HG02884 (cell line): ENCODE data around the gene PPM1E.
"Not testable (repeated sequence)": the region's sequence is repeated elsewhere in the genome, so short reads cannot be mapped to it uniquely, and the experiment has no call there.

ENCODE experiments used
- ATAC-seq: cut with Tn5 transposase; IDR thresholded peaks from one replicate; pipeline ENCODE4 v1.9.1; 2021; ENCODE audit warnings: mild to moderate bottlenecking, moderate library complexity; ENCODE audit not compliant: unreplicated experiment

The PPM1E gene

DNA sequence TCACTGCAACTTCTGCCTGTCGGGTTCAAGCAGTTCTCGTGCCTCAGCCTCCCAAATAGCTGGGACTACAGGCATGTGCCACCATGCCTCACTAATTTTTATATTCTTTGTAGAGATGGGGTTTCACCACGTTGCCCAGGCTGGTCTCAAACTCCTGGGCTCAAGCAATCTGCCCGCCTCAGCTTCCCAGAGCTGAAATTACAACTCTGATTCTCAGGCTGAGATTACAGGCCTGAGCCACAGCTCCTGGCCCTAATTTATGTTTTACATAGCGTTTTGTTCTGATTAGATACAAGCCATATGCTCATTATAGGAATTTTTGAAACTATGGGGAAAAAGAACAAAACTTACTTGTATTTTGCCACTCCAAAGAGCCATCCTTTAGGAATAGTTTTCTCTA lies 22.8 kb downstream of the PPM1E start:
- ATAC-seq = not testable (repeated sequence)

DNA sequence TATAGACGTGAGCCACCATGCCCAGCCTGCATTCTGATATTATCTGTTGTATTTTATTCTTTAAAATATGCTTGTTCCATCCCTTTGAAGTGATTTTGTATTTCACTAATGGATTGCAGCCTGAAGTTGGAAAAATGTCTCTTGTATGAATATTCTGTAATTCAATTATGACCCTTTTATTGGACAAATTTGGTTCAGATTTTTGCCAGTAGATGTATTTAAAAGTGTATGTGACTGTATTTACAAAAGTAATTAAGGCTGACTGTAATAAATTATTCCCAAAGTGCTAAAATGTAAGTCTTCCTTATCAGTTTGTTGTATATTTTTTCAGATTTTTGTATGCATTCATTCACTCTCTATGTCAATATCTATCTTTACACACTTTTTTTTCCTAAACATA lies 23.8 kb downstream of the PPM1E start:
- no peak for ATAC-seq

DNA sequence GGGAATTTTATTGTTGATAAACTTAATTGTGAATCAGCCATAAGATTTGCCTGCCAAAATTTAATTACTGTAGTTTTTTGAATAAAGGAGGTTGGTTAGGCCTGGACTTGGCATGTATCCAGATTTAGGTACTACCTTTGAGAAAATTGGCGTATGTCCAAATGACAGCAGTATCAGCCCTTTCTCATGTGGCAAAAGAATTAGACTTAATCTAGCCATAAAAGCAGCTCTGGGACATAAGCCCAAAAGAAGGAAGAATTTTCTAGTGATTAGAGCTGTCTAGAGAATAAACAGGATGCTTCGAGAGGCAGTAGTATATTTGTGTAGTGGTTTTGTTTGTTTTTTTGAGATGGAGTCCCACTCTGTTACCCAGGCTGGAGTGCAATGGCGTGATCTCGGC lies 27.7 kb downstream of the PPM1E start:
- no peak for ATAC-seq

DNA sequence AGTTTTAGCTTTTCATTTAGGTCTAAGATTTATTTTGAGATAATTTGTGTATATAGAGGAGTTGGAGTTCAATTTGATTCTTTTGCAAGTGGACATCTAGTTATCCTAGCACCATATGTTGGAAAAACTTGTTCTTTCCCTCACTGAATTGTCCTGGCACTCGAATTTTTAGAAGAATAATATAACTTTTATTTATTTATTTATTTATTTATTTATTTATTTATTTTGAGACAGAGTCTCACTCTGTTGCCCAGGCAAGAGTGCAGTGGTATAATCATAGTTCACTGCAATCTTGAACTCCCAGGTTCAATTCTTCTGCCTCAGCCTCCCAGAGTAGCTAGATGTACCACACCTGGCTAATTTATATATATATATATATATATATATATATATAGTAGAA lies 29.4 kb downstream of the PPM1E start:
- no peak for ATAC-seq

DNA sequence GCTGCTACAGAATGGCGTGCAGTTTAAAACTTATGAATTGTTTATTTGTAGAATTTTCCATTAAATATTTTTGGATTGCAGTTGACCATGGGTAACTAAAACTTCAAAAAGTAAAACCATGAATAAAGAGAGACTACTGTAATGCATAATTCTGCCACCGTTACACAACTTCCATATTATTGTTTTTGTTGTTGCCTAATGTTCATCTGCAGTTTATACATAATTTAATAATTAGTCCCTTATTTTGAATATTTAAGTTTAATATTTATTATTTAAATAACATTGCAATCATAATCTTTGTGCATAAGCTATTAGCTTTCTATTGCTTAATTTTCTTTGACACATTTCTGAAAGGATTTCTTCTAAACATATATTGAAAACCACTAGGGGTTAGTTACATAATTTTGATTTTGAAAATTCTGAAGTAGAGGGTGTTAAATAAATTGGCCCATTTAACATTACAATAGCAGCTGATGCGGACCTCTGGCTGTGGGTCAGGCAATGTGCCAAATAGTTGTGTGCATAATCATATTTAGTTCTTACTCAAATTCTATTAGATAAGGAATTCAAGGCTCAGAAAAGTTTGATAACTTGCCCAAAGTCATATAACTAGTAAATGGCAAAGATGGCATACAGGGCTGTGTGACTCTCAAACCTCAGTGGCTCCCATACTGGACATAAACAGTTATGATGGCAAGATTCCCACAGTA lies 31.1 kb downstream of the PPM1E start:
- ATAC-seq = no peak

DNA sequence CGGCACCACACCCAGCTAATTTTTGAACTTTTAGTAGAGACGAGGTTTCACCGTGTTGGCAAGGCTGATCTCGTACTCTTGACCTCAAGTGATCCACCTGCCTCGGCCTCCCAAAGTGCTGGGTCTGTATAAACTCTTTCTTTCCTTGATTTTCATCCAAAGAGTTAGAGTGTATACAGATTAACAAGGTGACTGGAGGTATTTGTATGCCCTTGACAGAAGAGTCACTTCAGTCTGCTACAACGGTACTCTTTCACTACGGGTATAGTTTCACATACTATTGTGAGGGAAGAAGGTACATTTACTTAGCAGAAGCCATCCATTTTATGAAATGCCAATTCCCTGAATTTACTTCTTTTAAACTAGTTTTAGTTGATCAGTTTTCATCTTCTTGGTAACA lies 32.5 kb downstream of the PPM1E start:
- no peak for ATAC-seq

DNA sequence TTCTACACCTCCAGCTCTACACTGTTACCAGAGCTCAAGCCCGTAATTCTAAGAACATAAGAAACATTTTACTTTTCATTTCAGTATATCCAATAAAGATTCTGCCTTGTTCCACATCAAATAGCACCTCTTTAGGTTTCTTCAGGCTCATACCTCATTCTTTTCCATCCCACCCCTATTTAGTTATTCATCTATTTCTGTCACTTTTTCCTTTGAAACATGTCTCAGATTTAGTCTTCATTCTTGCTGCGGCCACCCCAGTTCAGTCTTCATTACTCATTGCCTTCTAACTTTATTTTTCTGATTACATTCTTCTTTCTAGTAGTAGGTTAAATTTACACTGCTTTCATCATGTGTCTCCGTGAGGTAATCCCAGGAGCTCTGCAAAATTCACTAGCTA lies 33.5 kb downstream of the PPM1E start:
- no peak for ATAC-seq

DNA sequence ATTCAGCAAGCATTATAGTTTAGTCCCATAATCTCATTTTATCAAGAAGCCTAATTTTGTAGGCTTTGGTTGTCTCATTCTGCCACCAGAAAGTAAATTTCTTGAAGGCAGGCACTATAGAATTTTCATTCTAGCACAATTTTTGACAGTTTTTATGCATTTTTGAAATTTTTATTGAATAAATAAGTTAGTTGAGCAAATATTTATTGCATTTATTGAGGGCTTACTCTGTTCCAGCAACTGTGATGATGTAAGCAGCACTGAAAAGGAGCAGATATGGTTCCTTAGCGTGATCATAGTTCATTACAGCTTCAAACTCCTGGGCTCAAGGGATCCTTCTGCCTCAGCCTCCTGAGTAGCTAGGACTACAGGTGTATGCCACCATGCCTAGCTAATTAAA lies 34.2 kb downstream of the PPM1E start:
- no peak for ATAC-seq

DNA sequence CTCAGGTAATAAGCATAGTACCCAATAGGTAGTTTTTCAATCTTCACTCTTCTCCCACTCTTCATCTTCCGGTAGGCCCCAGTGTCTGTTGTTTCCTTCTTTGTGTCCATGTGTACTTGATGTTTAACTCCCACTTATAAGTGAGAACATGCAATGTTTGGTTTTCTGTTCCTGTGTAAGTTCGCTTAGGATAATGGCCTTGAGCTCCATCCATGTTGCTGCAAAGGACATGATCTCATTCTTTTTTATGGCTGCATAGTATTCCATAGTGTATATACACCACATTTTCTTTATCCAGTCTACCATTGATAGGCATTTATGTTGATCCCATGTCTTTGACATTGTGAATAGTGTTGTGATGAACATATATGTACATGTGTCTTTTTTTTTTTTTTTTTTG lies 38.9 kb downstream of the PPM1E start:
- ATAC-seq = not testable (repeated sequence)

DNA sequence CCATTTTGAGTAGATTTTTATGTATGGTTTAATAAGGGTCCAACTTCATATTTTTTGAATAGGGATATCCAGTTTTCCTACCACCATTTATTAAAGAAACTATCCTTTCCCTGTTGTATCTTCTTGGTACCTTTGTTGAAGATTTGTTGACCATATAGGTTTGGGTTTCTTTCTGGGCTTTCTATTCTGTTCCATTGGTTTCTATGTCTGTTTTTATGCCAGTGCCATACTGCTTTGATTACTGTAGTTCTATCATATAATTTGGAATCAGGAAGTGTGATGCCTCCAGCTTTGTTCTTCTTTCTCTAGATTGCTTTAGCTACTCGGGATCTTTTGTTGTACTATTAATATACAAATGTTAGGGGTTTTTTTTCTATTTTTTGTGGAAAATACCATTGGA lies 46.5 kb downstream of the PPM1E start:
- no peak for ATAC-seq

DNA sequence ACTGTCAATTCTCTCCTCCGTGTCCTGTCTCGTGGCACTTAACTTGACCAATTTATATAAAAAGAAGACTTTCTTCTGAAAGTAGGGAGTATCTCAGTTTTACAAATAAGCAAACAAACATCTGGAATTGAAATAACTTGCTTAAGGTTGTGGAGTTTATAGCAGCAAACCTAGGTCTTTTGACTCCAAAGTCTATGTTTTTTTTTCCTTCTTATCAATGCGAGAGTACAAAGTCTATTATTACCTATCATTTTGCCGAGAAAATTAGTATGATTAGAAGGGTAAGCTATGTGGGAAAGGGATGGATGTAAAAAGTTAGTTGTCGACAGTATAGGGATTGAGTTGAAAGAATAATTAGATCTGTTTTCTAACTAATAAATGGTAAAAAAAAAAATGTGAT lies 50.4 kb downstream of the PPM1E start:
- no peak for ATAC-seq

DNA sequence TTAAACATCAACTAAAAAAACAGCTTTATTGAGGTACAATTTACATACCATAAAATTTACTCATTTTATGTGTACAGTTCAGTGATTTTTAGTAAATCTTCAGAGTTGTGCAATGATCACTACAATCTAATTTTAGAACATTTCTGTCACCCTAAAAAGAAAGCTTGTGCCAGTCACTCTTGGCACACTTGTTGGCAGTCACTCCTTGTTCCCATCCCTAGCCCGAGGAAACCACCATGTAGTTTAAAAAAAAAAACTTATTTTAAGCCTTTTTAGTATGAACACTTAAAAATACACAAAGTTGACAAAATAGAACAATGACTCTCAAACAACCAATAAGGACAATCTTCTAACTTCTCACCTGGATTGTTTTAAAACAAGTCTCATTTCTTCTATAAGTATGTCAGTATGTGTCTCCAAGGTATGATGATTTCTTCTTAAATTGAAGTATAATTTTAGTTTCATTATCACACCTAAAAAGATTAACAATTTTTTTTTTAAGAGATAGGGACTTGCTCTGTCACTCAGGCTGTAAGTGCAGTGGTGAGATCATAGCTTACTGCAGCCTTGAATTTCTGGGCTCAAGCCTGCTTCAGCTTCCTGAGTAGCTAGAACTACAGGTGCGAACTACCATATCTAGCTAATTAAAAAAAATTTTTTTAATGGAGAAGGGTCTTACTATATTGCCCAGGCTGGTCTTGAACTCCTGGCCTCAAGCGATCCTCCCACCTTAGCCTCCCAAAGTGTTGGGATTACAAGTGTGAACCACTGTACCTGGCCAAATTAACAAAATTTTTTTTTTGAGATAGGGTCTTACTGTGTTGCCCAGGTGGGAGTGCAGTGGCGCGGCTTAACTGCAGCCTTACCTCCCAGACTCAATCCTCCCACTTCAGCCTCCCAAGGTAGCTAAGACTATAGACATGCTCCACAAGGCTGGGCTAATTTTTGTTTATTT lies 53.2 kb downstream of the PPM1E start:
- no peak for ATAC-seq

DNA sequence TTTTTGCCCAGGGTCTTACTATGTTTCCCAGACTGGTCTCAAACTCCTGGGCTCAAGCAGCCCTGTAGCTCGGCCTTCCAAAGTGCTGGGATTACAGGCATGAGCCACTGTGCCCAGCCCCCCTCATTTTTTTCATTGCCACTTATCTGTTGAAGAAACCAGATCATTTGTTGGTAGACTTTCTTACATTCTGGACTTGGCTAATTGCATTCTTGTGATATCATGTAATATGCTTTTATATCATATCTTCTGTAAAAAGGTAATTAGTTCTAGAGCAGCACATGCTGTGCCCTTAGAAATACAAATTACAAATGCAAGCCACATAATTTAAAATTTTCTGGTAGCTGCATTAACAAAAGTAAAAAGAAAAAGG lies 53.9 kb downstream of the PPM1E start:
- ATAC-seq = no peak

DNA sequence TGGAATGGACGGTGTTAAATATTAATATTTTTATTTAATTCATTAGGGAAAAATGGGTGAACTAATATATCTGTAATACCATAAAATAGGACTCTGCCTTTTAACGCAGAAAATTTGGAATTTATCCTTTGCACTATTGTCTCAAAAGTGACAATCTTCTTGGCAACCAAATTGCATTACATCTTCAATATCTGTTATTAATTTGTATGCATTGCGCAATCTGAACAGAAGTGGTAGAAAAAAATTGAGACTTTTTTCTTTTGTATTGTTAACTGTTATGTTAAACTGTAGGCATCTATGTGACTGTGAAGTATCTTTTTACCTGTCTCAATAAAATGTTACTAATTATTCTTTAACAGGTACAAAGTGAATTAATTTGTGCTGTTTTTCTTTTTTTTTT lies 55.6 kb downstream of the PPM1E start:
- no peak for ATAC-seq

DNA sequence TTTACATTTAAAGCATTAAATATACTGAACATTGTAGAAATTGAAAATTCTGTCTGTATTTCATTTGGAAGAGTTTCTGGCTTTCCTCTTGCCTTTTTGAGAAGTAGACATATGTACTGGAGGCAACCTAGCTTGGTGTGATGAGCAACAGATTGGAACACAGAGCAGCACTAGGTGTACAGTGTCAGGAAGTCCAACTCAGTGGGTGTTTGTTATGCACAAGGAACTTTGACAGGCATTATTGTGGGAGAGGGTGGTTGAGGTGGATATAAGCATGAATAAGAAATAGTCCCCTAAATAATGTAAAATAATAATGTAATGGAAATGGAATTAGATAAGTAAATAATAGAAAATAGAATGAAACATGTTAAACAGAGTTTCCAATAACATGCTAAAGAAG lies 58.1 kb downstream of the PPM1E start:
- ATAC-seq = no peak

DNA sequence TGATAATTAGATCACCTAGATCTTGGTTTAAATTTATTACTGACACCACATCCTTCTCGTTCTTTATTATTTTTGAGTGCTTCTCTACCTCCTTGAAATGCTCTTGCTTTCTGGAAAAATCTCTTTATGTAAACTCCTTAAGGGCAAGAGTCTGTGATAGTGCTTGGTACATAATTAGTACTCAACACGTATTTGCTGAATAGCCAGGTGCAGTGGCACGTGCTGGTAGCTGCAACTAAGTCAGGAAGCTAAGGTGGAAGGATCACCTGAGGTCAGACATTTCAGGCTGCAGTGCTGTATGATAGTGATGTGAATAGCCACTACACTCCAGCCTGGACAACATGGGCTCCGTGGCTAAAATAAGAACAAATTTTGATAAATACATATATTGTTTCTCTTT lies 63.0 kb downstream of the PPM1E start:
- ATAC-seq = no peak

DNA sequence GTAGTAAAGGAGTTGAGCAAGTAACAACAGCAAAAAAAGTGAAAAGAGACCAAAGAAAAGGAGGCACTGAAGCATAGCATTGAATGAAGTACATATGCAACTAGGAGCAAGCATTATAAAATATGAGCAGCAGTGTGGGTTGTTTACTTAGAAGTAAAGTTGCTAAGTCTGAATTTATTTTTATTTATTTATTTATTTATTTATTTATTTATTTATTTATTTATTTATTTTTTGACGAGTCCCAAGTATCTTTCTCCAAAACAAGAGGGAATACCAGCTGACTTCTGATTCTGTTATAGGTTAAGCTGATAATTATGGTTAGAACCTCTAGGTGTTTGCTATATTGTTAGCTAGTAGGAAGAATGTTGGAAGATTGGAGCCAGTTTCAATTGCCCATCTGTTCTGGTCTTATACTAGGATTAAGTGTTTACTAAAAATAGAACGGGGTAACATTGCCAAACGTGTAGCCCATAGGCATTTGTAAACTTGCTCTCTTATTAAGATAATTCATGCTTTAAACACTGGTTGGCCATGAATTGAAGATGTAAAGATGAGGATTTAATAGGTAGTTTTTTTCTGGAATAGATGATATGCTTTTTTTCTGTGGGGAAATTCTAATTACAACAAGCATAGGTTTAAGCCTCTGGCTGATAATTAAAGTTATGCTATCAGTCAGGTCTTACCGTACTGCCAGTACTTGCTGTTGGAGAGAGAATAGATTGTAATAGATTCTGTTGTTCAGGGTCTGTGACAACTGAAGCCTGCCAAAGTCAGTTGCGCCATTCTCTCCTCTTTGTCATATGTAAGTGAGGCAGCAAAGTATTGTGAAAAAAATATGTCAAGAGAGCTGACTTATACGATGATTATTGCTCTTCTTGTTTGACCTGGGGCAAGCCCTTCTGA lies 66.7 kb downstream of the PPM1E start:
- ATAC-seq = no peak

DNA sequence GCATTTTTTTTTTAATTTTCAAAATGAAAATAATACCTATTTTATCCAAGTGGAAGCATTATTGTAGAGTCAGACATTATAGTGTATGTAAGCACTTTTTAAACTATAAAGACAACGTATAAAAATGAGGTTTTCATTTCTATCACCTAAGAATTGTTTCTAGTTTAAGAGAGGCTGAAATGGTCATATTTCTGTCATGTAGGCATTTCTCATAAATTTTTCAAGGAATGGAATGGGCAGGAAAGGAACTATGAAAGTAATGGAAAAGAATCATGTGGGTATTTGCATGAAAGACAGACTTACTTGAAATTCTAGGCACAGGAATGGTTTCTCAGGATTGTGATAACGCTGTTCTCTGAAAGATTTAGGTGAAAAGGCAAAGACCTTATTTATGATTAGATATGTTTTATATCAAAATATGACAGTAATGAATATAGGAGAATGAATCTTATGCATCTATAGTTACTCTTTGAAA lies 67.4 kb downstream of the PPM1E start:
- no peak for ATAC-seq

DNA sequence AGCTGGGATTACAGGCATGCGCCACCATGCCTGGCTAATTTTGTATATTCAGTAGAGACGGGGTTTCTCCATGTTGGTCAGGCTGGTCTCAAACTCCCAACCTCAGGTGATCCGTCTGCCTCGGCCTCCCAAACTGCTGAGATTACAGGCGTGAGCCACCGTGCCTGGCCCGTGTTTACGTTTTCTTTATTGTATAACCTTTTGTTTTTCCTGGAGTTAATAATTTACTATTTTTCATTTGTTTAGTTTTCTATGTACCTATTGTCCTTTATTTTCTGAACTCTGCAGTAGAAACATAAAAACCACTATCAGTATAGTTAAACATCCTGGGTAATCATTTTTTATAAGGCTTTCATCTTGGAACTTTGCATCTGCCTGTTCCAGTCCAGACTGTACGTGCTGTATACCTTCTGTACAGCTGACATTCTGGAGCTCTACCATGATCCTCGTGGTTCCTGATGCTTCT lies 73.6 kb downstream of the PPM1E start:
- ATAC-seq = no peak

DNA sequence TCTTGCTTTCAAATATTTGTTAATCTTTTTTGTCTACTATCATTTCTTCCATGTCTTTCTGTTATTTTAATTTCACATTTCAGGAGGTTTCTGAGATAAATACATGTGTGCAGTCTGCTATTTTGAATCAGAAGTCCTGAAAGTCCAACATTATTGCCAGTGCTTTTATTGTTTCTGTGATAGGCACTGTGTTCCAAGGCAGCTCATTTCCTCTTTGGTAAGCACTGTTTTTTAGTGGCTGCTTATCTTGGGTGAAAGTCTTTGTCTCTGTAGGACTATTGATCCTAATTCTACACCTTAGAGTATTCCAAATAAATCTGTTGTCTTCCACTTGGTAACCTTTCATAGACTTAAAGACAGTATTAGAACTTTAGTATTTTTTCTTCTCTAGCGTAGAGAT lies 76.1 kb downstream of the PPM1E start:
- no peak for ATAC-seq

DNA sequence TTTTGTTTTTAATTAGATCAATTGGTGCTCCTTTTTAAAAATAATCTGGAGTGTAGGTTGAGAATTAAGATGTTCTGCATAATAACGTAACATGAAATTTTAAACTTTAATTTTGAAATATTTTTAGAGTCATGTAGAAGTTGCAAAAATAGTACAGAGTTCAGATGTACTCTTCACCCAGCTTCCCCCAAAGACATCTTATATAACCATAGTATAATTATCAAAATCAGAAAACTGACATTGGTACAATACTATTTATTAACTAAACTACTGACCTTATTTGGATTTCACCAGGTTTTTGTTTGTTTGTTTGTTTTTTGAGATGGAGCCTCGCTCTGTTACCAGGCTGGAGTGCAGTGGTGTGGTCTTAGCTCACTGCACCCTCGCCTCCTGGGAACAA lies 76.9 kb downstream of the PPM1E start:
- no peak for ATAC-seq
